PC-9 (cell line): ENCODE data around the gene LRRC71.
A peak's percentile ranks its signal among the peaks of the same experiment; 100 is the strongest.

Source experiments
- CTCF ChIP-seq: fragments of 200-600 bp; sonication (generic); conservative IDR thresholded peaks from 2 replicates; pipeline ENCODE4 v1.6.1; 2017; ENCODE audit warnings: mixed run types, antibody characterized with exemption, mild to moderate bottlenecking, moderate library complexity
- EZH2 ChIP-seq: fragments of 200-600 bp; sonication (generic); IDR thresholded peaks from 2 replicates; pipeline ENCODE4 v1.8.0; 2017; ENCODE audit warnings: antibody characterized with exemption, low read depth

- TF ChIP-seq CTCF: peak; percentile 53
- TF ChIP-seq EZH2: no peak
Measured at GRCh38 chr1:156961709-156962108, 41.3 kb downstream of the LRRC71 start.
